Upper lobe of left lung (tissue), 4 donors: ENCODE results near the gene LAMTOR1.

Experiments used
- CTCF ChIP-seq, 6 experiments: fragments of 450-650 bp in 4 of 6; fragments of 200-600 bp in 2 of 6; sonication (generic) in 2 of 6; IDR thresholded peaks; one replicate each; pipeline ENCODE4 v1.5.1; 2016 to 2019; ENCODE audit warnings: antibody characterized with exemption in 6 of 6
- POLR2AphosphoS5 ChIP-seq, 2 donors: sonication (generic); formaldehyde crosslinking; IDR thresholded peaks; one replicate each; pipeline ENCODE4 v1.5.1; 2017; ENCODE audit warnings: antibody characterized with exemption in 2 of 2

- TF ChIP-seq POLR2AphosphoS5 (IDR thresholded peaks at IDR 0.05) (peak; percentile 84 to 93), CTCF (IDR thresholded peaks at IDR 0.05) (no peak)
These were observed 22.5 kb downstream of the LAMTOR1 start, which contains the start of the genes LRRC51 and NUMA1 for GRCh38 chr11:72080326-72081183.
